ENCODE results near the gene PIGS. TPM values are rescaled to one million over a fixed set of nuclear protein-coding genes. Genes with fewer than 3 reads are reported as not detected.

Gene PIGS
- total and polyA plus RNA-seq, 2 of the 4 experiments (the other 2 are of a cell fraction), result 28.7 to 78.9 TPM

DNA sequence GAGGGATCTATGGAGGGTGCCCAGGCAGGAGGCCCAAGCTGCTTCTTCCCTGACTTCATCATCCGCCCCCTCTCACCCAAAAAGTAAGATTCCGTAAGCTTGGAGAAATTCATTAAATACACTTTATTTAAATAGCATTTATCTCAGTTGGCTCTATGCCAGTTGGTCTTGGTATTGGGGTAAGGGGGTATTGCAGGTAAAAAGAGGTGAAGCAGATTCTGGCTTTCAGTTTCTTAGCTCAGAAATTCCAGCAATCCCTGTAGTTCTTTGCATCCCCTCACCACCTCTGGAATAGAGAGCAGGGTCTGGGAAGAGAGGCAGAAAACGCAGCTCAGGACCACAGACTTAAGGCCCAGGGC lies 6.1 kb upstream of the PIGS start (continued):
- TF ChIP-seq RFX5 (IDR thresholded peaks at IDR 0.05; ENCODE audit: low read depth, low read length) (no peak), RCOR1 (IDR thresholded peaks at IDR 0.05; ENCODE audit: insufficient replicate concordance, low read length) (no peak), MAFK (IDR thresholded peaks at IDR 0.05; ENCODE audit: low read depth, low read length) (no peak)

DNA sequence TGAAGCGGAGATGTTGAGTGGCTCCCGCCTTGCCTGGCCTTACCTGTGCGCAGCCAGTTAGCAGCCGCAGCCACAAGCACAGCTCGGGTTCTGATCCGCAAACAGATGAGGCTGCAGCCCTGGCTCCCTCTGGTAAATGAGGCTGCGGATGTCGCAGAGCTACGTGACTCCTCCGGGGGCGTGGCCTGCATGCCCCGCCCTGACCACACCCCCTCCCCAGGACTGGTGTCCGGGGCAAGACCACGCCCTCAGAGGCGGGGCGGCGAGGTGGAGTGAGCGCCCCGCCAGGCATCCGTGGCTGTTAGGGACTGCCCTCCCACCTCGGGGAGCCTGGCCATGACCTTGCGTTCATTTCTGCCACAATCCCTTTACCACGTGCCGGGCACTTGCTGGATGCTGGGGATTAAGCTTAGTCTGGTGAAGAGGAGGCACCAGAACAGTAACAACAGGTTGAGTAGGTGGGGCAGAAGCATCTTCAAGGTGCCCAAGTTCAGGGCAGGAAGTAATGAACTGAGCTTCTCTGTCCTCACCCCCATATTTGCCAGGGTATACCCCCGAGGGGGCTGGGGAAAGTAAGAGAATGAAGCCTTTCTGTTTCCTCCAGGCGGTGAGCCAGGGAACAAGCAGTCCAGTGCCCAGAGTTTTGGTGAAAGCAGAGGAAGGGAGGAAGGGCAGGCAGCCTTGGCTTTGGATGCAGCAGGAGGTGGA lies 5.6 kb upstream of the PIGS start, which contains the start of gene ALDOC:
ALDOC (minus strand) TSS at position 138 of the 708 bp plus-strand sequence. CDS start 1,363 bp downstream, outside the sequence.
- intact Hi-C loops (cut with micrococcal nuclease) (no loop called here), in situ Hi-C loops (cut with MboI; ENCODE audit: low sequenced_read_pairs) (no loop called here), dilution Hi-C loops (cut with HindIII; ENCODE audit: low sequenced_read_pairs, unreplicated experiment) (no loop called here)
- peak within 1 kb of the TSS; percentile 56 for H2BK5ac ChIP-seq (ENCODE audit: low read depth, low read length, poor library complexity, severe bottlenecking)
- TF ChIP-seq FOS (IDR thresholded peaks at IDR 0.05; ENCODE audit: low read depth, low read length) (no peak), BHLHE40 (IDR thresholded peaks at IDR 0.05; ENCODE audit: low read depth, low read length) (no peak), MAZ (IDR thresholded peaks at IDR 0.05; ENCODE audit: borderline replicate concordance, low read depth, low read length) (peak; percentile 82; the same call in 1 of the 2 replicates), SMC3 (IDR thresholded peaks at IDR 0.05; ENCODE audit: low read depth, low read length) (no peak), MXI1 (IDR thresholded peaks at IDR 0.05; ENCODE audit: borderline replicate concordance, low read depth, low read length) (no peak), RFX5 (IDR thresholded peaks at IDR 0.05; ENCODE audit: low read depth, low read length) (no peak), RAD21 (IDR thresholded peaks at IDR 0.05; ENCODE audit: low read length) (no peak), POLR2A (IDR thresholded peaks at IDR 0.05; ENCODE audit: low read depth, low read length) (peak; percentile 52; the same call in 1 of the 2 replicates), CTCF (conservative IDR thresholded peaks at IDR 0.05; ENCODE audit: low read depth, low read length) (no peak), NFE2L2 (IDR thresholded peaks at IDR 0.05; ENCODE audit: low read depth, low read length) (no peak)
- TF ChIP-seq, protein P1, sequence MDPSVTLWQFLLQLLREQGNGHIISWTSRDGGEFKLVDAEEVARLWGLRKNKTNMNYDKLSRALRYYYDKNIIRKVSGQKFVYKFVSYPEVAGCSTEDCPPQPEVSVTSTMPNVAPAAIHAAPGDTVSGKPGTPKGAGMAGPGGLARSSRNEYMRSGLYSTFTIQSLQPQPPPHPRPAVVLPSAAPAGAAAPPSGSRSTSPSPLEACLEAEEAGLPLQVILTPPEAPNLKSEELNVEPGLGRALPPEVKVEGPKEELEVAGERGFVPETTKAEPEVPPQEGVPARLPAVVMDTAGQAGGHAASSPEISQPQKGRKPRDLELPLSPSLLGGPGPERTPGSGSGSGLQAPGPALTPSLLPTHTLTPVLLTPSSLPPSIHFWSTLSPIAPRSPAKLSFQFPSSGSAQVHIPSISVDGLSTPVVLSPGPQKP (IDR thresholded peaks at IDR 0.05; ENCODE audit: borderline replicate concordance, low read depth, low read length), result no peak
- no CpG with 5 or more reads among the region's 26 CpGs for WGBS, 2 experiments (ENCODE audit: extremely low coverage in 2 of 2, insufficient read length in 1 of 2)
- peak within 1 kb of the TSS; percentile 84 for H3K4me2 ChIP-seq (ENCODE audit: low read depth, low read length)
- H4K91ac ChIP-seq (ENCODE audit: insufficient read depth, low read depth, low read length), result no peak within 1 kb of the TSS
- peak within 1 kb of the TSS in 1 of 2 experiments; percentile 89; a peak in 2 of 4 replicates for H4K8ac ChIP-seq (ENCODE audit: low read depth in 2 of 2, low read length in 2 of 2)
- peak within 1 kb of the TSS; percentile 35 for H3K4me3 ChIP-seq (ENCODE audit: insufficient read depth, low read depth, low read length)
- H2BK15ac ChIP-seq (ENCODE audit: low read depth, low read length), result no peak within 1 kb of the TSS
- peaks cover 6% of the 10 kb centered on the region; the same call in 1 of the 2 replicates for H3K4me1 ChIP-seq (ENCODE audit: control insufficient read depth, insufficient read depth, low read length)
- no peak within 1 kb of the TSS for H3K27ac ChIP-seq (ENCODE audit: insufficient read depth, low read length)
- no peaks in the 10 kb centered on the region for H3K9me3 ChIP-seq (ENCODE audit: control insufficient read depth, insufficient read depth, low read length)
- peak within 1 kb of the TSS; percentile 92 for H2AFZ ChIP-seq (replicated peaks; ENCODE audit: low read length, poor library complexity)
- DNase-seq (peak; percentile 91), ATAC-seq (ENCODE audit: low read depth) (peak; percentile 99)
- no peak within 1 kb of the TSS; the same call in 1 of the 2 replicates for H3K18ac ChIP-seq (ENCODE audit: low read depth, low read length)
- CTCF ChIA-PET, result no interaction called here
- peak within 1 kb of the TSS; percentile 25; the same call in 1 of the 2 replicates for H3K4ac ChIP-seq (ENCODE audit: low read depth, low read length)
- H2AK9ac ChIP-seq (replicated peaks; ENCODE audit: low read depth, low read length, poor library complexity), result peak within 1 kb of the TSS; percentile 93
- H3K23ac ChIP-seq (ENCODE audit: low read depth, low read length), result no peak within 1 kb of the TSS; the same call in 1 of the 2 replicates
- no peak within 1 kb of the TSS for H4K5ac ChIP-seq (ENCODE audit: low read depth, low read length)
- no peak within 1 kb of the TSS; the same call in 1 of the 2 replicates for H3K9ac ChIP-seq (ENCODE audit: low read depth, low read length)
- H4K20me1 ChIP-seq (ENCODE audit: insufficient read depth, low read length), result no peaks in the 10 kb centered on the region
- H2AK5ac ChIP-seq (ENCODE audit: low read depth, low read length), result peak within 1 kb of the TSS; percentile 36
- H3K14ac ChIP-seq (replicated peaks; ENCODE audit: low read depth, low read length), result 0 out of 2 replicates have a peak within 1 kb of the TSS, but pooled peaks have one; percentile 21
- peaks cover 23% of the 10 kb centered on the region for H3K36me3 ChIP-seq (ENCODE audit: control insufficient read depth, insufficient read depth, low read length)
- H3K79me1 ChIP-seq (ENCODE audit: low read depth in 1 of 2, low read length in 2 of 2), result peaks cover 4 to 11% of the 10 kb centered on the region in 2 experiments; a peak in 2 of 4 replicates
- POLR2A ChIA-PET (ENCODE audit: unreplicated experiment), result no interaction called here
- H2BK120ac ChIP-seq (ENCODE audit: low read depth, low read length), result no peak within 1 kb of the TSS
- H3K27me3 ChIP-seq (ENCODE audit: control insufficient read depth, insufficient read depth, low read length), result no peaks in the 10 kb centered on the region
- peaks cover 11% of the 10 kb centered on the region for H3K9me1 ChIP-seq (ENCODE audit: insufficient read depth, low read length)
- H3K56ac ChIP-seq (ENCODE audit: extremely low read depth, insufficient read depth, low read length), result no peak within 1 kb of the TSS
- no TSS peak for BruUV-seq (replicated peaks)
- 0 out of 2 replicates have a peak within 1 kb of the TSS, but pooled peaks have one; percentile 0 for H2BK20ac ChIP-seq (ENCODE audit: low read depth, low read length)

Data from IMR-90 (cell line).